ENCODE data around the gene GABRA4.

The GABRA4 gene

DNA sequence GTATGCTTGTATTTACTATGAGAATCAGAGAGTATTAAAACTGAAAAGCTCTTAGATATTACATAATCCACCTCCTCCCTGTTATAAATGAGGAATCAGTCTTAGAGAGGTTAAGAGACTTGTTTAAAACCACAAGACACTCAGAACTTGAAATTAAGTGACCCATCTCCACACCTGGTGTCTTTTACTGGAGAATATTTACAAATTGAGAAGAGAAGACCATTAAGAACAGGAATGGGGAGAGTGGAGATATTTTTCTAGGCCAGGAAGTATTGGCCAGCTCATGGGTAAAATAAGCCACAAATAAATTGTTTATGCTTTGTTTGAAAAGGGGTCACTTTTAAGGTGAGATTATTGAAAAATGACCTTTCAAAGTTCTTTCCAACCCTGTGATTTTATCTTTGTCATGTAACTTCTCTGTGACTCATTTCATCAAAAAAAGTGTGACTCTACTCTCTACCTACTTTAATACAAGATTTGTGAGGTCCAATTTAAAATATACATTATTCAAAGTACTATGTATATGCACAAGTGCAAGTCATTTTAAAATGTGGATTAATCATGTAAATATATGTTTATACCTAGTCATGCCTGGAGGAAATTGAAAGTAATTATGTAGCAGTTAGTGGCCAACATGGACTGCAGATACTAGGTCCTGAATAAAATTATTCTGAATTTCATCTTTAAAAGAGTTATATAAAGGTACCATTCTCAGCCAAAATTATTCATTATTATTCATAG is 68.4 kb downstream of the GABRA4 start:
- DNase-seq = no peak

DNA sequence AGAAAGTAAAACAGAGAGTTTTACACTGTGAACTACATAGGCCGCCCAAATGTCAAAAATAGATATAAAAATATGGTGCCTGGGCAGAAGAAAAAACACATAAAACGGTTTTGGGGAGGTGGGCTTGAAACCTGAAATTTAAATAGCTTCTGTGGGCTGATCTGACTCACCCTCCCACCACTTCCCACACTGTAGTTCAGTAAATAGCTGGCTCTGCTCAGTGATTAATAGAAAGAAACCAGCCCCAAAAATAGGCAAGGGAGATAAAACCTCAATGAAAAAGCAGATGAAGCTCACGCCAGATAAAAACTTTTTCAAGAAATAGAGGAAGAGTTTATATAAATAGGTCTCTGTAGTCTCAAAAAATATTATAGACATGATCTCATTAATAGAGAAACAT is 71.2 kb downstream of the GABRA4 start:
- no peak for DNase-seq

DNA sequence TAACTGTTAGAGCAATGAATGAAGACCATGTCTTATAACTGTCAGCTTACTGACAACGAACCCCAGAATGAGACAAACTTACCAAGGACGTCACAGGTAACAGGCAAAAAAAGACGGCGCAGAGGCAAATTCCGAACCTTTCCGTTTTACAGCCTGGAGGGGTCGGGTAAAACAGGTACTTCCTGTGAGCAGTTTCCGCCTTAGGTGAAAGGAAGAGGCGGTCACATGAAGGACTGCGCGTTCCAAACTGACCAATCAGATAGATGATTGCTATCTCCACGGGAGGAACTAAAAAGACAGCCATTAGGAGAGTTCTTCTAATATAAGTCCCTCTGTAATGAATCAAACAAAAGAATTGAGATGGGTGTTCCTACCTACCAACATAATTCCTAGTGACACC is 84.3 kb downstream of the GABRA4 start, which contains the start of gene COX7B2:
Gene COX7B2 (minus strand): TSS at position 168 of the 400 bp plus-strand sequence. CDS start 174,053 bp downstream, outside the sequence.
- DNase-seq = no peak

DNA sequence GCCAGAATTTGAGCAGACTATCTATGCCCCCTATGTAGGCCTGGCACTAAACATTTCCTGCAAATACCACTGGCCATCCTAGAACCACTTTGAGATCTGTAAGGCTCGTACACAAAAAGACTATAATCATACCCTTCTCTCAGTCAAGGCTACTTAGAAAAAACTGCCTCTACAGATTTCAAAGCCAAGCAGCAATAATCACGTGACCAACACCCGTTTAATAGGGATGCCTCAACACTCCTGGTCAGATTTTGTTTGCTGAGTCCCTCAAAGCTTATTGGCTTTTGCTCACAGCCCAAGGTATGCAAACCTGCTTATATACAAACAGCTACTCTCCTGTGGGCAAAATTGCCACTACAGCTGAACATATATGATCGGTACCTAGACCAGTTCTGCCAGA is 85.2 kb downstream of the GABRA4 start:
- no peak for DNase-seq

DNA sequence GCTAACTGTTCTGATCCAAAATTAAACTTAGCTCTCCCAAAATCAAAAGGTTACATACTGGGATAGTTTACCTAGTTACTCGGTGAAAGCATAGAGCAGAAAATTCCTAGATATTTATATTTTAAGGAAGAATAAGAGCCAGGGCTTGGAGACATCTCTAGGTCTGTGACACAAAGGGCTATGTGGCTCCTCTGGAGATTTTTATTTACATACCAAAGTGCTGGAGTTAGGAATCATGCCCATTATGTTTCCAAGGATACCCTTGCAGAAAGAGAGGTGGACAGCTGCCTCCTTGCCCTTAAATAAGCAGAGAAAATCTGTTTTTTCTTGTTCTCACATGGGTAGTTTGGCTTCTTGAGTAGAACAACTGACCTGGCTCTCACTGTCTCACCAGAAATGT is 93.3 kb downstream of the GABRA4 start:
- DNase-seq = no peak

DNA sequence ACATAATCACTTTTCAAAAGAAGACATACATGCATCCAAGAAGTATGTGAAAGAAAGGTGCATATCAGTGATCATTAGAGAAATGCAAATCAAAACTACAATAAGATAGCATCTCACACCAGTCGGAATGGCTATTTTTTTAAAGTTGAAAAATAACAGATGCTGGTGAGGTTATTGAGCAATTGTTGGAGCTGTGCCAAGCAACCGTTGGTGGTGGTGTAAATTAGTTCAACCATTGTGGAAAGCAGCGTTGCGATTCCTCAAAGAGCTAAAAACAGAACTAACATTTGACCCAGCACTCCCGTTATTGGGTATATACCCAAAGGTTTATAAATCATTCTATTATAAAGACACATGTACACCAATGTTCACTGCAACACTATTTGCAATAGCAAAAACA is 98.6 kb downstream of the GABRA4 start:
- DNase-seq = no peak

DNA sequence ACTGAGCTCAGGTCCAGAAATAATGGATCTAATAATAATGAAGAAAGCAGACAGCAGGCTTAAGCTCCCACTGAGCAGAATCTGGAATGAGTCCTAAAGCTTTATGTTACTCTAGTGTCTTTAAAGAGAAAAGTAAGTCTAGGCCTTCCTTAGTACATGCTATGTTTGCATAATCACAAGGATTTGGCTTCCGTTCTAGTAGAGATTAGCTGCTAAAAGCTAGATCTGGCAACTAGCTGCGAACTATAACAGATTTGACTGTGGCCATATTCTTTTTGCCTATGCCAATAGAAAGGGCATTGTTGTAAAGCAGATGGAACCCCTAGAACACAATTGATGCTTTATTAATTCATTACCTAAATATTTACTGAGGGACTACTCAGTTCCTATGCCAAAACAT is 103.3 kb downstream of the GABRA4 start:
- no peak for DNase-seq

DNA sequence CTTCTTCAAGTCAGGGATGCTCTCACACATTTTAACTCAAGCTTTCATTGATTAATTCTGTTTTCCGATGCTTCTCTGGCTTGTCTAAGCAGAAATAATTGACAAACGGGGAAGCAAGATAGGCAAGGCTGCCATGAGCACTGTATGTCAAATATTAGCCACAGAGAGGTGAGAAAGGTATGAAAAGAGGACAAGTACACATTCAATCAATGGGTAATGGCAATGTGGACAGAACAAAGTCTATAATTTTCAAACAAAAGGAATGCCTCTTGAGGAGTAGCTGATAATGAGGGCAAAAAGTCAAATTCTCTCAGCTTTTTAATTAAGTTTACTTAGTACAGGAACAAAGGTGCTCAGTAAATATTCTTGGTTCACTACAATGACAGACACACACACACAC is 104.0 kb downstream of the GABRA4 start:
- no peak for DNase-seq

DNA sequence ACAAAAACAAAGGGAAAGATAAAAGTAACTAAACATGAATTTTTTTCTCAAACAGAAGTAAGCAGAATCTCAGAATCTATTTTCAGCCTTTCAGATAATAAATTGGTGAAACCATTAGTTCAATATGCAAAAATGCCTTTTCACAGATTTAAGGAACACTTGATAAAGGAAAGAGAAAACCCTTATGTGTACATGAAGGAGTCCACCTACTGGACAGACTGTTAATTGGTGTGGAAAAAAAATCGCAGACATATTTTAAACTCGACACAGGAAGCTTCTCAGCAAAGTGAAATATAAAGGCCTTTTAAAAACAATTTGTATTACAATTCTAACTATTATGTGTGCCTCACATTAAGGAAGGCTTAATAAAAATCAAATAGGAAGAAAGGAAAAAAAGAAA is 106.7 kb downstream of the GABRA4 start:
- no peak for DNase-seq

DNA sequence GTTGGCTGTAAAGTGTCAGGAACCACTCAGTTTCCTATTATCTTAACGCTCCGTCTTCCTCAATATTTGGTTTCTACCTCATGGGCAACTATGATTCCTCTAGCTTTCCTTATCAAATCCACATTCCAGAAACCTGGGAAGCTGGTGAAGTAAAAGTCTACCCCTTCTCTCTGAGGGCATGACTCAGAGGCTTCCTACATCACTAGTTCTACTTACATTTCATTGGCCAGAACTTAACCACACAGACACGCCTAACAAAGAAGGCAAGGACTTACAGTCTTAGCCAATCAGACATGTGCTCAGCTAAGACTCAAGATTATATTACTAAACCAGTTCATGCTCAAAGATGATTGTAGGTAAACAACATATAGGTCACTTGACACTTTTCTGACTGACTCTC is 114.7 kb downstream of the GABRA4 start:
- DNase-seq = no peak

DNA sequence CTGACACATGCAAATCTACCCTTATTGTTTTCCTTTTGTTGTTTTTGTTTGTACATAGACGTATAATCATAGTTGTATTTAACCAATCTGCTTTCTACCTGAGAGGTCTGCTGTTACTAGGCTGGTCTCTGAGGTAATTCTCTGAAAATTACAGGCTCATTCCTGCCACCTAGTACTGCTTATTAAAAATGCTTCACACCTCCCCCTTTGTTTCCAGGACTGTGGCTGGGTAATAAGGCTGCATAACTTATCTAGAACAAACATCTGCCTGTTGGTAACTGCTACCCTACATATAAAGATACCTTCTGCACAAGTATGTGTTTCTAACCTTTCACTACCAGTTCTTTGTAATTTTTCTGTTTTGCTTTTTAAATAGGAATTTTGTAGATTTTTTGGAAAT is 118.6 kb downstream of the GABRA4 start:
- DNase-seq = no peak

DNA sequence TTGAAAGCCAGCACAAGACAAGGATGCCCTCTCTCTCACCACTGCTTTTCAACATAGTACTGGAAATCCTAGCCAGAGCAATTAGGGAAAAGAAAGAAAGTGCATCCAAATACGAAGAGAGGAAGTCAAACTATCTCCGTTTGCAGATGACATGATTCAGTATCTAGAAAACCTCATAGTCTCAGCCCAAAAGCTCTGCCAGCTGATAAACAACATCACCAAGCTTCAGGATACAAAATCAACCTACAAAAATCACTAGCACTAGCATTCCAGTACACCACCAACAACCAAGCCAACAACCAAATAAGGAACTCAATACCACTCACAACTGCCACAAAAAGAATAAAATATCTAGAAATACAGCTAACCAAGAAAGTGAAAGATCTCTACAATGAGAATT is 123.0 kb downstream of the GABRA4 start:
- no peak for DNase-seq
